T-helper 2 cell treated with Interferon-gamma antibody and Interleukin-4, amounts not matched to agents 100 ng/mL and 5 ng/mL, for 36 hours (primary cell): ENCODE data around the gene RNASE4. TPM values are rescaled to one million over a fixed set of nuclear protein-coding genes. Genes with fewer than 3 reads are reported as not detected.
"Not testable (repeated sequence)": the region's sequence is repeated elsewhere in the genome, so short reads cannot be mapped to it uniquely, and the experiment has no call there.

Experiments used
- intact Hi-C: fragments of 100-400 bp; cut with micrococcal nuclease; formaldehyde crosslinking; loops from one replicate; pipeline ENCODE4 v1.15.1; 2023
- total RNA-seq: library from RNA; stranded (reverse); gene quantifications from 2 replicates; pipeline ENCODE4 v1.2.3, GENCODE V29; 2022

RNASE4 gene
- total RNA-seq, 1 donor from 2014 or later, result 1.2 TPM

DNA sequence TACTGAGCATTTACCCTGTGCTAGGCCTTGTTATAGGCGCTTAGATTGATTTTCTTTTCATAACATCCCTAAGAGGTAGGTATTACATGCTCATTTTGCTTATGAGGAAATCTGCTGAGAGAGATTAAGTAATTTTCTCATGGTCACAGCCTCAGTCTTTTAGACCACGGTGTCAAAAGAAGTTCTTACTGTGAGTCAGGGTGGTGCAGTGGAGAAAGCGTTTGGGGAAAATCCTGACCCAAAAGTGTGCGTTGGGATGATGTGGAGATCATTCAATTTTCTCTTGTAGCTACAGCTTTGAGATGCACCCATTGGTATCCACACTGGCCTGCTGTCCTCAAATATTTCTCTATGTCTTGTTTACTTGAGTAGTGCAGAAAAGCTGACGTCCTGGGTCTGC, 12.4 kb downstream of the RNASE4 start:
- intact Hi-C loops, result loop anchor here (1.0 kb wide), 3 partner anchors 159 to 275 kb away; no protein-coding TSS in a partner anchor

- intact Hi-C loops, result loop anchor here (1.0 kb wide), 3 partner anchors 158 to 274 kb away; no protein-coding TSS in a partner anchor
These were observed 13.1 kb downstream of the RNASE4 start for GRCh38 chr14:20697273-20698017.

DNA sequence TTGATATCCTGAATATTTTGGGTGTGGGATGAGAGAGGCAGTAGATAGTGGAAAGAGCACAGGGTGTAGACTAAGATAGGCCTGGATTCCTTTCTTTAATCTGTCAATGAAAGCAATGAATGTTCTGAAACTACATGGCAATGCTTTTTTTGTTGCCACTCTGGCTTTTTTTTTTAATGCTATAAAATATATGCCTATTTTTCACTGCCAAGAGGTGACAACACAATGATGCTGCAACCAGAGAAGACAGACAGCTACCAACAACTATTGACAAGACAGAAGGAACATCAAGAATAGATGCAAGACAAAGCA, 13.6 kb downstream of the RNASE4 start:
- intact Hi-C loops, result no loop called here

GRCh38 chr14:20698934-20699333, 14.6 kb downstream of the RNASE4 start:
- intact Hi-C loops, result no loop called here

GRCh38 chr14:20699931-20700330, 15.6 kb downstream of the RNASE4 start:
- intact Hi-C loops, result no loop called here

DNA sequence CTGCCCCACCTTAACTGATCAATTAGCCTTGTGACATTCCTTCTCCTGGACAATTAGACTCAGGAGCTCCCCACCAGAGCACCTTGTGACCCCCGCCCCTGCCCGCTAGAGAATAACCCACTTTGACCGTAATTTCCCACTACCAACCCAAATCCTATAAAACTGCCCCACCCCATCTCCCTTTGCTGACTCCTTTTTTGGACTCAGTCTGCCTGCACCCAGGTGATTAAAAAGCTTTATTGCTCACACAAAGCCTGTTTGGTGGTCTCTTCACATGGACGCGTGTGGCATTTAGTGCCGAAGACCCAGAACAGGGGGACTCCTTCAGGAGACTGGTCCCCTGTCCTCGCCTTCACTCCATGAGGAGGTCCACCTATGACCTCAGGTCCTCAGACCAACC, 16.6 kb downstream of the RNASE4 start:
- intact Hi-C loops, result not testable (repeated sequence)

GRCh38 chr14:20706657-20707355, 22.4 kb downstream of the RNASE4 start:
- intact Hi-C loops, result no loop called here

DNA sequence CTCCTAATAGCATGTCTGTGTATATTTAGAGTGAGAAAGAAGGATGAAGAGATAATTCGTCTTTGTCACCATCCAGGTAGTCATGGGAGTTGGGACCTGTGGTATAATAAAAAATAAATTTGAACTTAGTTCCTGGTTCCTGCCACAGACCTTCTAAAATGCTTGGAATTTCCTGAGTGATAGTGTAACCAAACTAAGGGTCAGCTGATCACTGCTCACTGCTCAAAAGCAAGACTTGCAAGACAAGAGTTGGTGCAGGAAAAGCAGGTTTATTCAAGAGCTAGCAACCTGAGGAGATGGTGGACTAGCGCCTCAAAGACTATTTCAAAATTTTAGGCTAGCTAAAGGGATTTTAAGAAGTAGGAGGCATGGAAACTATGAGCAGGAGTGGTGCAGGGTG, 23.3 kb downstream of the RNASE4 start:
- intact Hi-C loops, result no loop called here

- intact Hi-C loops, result no loop called here
These were observed 26.9 kb downstream of the RNASE4 start for GRCh38 chr14:20711261-20711660.

DNA sequence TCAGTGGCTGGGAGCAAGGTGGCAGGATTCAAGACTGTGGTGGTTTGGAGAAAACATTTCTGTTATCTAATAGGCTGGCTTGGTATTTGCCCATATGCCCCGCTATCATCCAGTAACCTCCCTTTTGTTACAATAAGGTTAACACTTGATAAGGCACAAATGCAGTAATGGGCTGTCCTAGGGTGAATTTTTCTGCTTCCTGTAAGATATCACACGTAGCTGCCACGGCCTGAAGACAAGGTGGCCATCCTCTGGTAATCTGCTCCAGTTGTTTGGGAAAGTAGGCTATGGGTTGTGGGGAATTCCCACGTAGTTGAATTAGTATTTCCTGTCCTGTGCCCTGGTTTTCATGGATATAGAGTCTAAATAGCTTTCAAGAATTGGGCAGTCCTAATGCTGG, 27.3 kb downstream of the RNASE4 start:
- intact Hi-C loops, result no loop called here

DNA sequence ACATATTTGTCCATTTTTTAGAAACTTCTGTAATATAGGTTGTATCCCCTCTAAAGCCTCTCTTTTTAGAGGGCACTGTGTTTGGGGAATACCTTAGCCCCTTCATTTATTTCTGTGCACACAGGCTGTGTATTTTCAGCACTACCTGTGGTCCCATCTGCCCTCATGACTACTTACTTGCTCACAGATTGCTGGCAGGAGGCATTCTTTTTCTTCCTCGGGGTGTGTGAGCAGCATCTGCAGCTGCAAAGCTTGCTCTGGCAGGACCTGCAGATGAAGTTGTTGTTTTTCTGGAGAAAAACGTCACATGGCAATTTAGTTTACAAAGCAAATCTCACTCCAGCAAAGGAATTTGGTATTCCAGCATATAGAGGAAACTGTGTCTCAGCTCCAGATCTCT, 28.5 kb downstream of the RNASE4 start:
- intact Hi-C loops, result no loop called here

DNA sequence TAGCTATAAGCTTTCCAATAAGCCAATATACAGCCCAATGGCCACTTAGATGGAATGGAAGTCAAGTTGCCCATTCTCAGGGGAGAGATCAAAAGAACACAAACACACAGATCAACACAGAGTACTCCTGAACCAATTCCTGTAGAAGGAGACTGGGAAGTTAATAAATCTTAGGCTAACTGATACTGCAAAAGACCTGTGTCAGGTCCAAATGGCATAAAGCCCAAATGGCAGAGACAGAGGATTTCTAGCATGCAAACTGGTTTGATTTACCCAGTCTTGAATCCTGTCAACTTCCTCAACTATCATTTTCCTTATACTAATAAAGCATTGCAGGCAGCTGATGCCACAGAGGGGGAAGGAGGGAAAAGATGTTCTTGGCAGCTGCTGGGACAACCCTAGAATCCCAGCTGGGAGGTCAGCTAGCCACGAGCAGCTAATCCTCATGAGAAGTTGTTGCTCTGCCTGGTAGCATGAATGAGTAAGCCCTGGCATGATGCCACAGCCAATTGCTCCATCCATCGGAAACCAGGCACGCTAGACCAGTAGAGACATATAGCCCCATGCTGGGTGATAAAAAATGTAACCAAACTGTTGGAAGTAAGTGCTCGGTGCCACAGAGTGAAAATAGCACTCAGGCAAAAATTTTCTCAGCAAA, 30.4 kb downstream of the RNASE4 start:
- intact Hi-C loops, result no loop called here

GRCh38 chr14:20719777-20720176, 35.4 kb downstream of the RNASE4 start:
- intact Hi-C loops, result no loop called here

DNA sequence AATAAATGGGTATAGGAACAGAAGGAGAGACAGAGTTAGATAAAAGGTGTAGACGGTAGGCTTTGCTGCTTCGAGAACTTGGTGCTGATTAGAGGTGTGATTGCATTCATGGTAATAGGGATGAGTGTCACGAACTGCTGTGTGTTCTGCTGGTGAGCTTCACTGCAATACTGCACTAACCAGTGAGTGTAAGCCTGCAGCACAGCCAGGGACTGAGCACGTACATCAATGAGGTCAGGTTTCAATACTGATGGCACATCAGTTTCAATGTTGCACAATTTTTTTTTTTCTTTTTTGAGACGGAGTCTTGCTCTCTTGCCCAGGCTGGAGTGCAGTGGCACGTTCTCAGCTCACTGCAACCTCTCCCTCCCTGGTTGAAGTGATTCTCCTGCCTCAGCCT, 36.4 kb downstream of the RNASE4 start:
- intact Hi-C loops, result no loop called here

GRCh38 chr14:20722016-20722415, 37.7 kb downstream of the RNASE4 start:
- intact Hi-C loops, result no loop called here

- intact Hi-C loops, result no loop called here
These were observed 39.1 kb downstream of the RNASE4 start for GRCh38 chr14:20723488-20723887.

- intact Hi-C loops, result not testable (repeated sequence)
These were observed 41.8 kb downstream of the RNASE4 start for GRCh38 chr14:20726121-20726520.

DNA sequence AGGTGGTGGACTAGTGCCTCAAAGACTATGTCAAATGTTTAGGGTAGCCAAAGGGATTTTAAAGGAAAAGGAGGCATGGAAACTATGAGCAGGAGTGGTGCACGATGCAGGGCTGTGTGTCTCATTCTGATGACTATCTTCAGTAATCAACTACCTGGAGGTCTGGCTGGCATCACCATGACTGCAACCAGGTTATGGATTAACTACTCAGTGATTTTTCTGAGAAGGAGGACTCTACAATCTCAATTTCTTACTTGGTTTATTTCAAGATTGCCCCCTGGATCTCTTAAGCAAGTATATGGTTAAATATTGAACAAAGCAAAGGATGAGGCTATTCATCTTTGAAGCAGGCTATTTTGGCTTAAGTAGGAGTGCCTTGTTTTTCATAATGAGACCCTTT, 42.2 kb downstream of the RNASE4 start:
- intact Hi-C loops, result no loop called here

- intact Hi-C loops, result no loop called here
These were observed 46.5 kb downstream of the RNASE4 start for GRCh38 chr14:20730891-20731290.

- intact Hi-C loops, result no loop called here
These were observed 48.1 kb downstream of the RNASE4 start for GRCh38 chr14:20732477-20732876.

- intact Hi-C loops, result no loop called here
These were observed 48.7 kb downstream of the RNASE4 start for GRCh38 chr14:20732979-20733635.
